Transverse colon (tissue), 4 donors: ENCODE data around the gene WFDC11. TPM values are rescaled to one million over a fixed set of nuclear protein-coding genes. Genes with fewer than 3 reads are reported as not detected.
"Not testable (repeated sequence)": the region's sequence is repeated elsewhere in the genome, so short reads cannot be mapped to it uniquely, and the experiment has no call there.

Experiments used
- DNase-seq: peaks from one replicate; pipeline ENCODE4 v3.0.0-alpha.2; 2019
- H3K27ac ChIP-seq, 4 donors: fragments of 200-600 bp; sonication (generic); 2 replicates each; pipeline ENCODE4 v1.5.1; 2016 to 2018; ENCODE audit warnings: inconsistent platforms in 4 of 4
- H3K27me3 ChIP-seq: fragments of 200-600 bp; sonication (generic); 2 replicates; pipeline ENCODE4 v1.5.1; 2017; ENCODE audit warnings: inconsistent platforms
- H3K36me3 ChIP-seq, 4 donors: fragments of 200-600 bp; sonication (generic); 2 replicates each; pipeline ENCODE4 v1.5.1; 2017 to 2019; ENCODE audit warnings: inconsistent platforms in 4 of 4
- H3K4me1 ChIP-seq, 4 donors: fragments of 200-600 bp; sonication (generic); 2 replicates each; pipeline ENCODE4 v1.5.1; 2017 to 2020; ENCODE audit warnings: inconsistent platforms in 4 of 4
- H3K4me3 ChIP-seq, 4 donors: fragments of 200-600 bp; sonication (generic); 1 replicate in 1 of 4; 2 replicates in 3 of 4; pipeline versions ENCODE4 v1.5.1 to v1.6.1; 2017 to 2019; ENCODE audit warnings: inconsistent platforms in 4 of 4
- H3K9me3 ChIP-seq, 2 donors: fragments of 200-600 bp; sonication (generic); 2 replicates each; pipeline ENCODE4 v1.5.1; 2017 to 2019; ENCODE audit warnings: inconsistent platforms in 2 of 2
- CTCF ChIP-seq, 5 experiments: fragments of 200-600 bp in 3 of 5; fragments of 450-650 bp in 2 of 5; sonication (generic) in 3 of 5; IDR thresholded peaks; 1 replicate in 2 of 5; 2 replicates in 3 of 5; pipeline ENCODE4 v1.5.1; 2016 to 2017; ENCODE audit warnings: antibody characterized with exemption in 5 of 5, inconsistent platforms in 3 of 5, mild to moderate bottlenecking in 2 of 5, moderate library complexity in 1 of 5
- EP300 ChIP-seq: sonication (generic); formaldehyde crosslinking; IDR thresholded peaks from one replicate; pipeline ENCODE4 v1.6.1; 2017; ENCODE audit warnings: antibody characterized with exemption, low read depth
- POLR2A ChIP-seq: fragments of 450-650 bp; IDR thresholded peaks from one replicate; pipeline ENCODE4 v1.6.1; 2016; ENCODE audit warnings: antibody characterized with exemption, mild to moderate bottlenecking, moderate library complexity
- POLR2AphosphoS5 ChIP-seq, 3 donors: sonication (generic); formaldehyde crosslinking; IDR thresholded peaks; one replicate each; pipeline ENCODE4 v1.6.1; 2016; ENCODE audit warnings: antibody characterized with exemption in 3 of 3
- WGBS, 2 donors: methylation state at CpG; one replicate each; pipeline ENCODE4 v1.1.5; 2018; ENCODE audit warnings: low coverage in 1 of 2; 5-methylcytosine and 5-hydroxymethylcytosine counted together
- in situ Hi-C, 4 donors: fragments of 200-750 bp; cut with MboI; loops; one replicate each; pipeline versions ENCODE4 v1.15.0 to v1.15.1; 2017; ENCODE audit warnings: low sequenced_read_pairs in 3 of 4, low pct_ligation_motif_present in 1 of 4, low pct_unique_long_range_greater_than_20kb in 1 of 4
- intact Hi-C: fragments of 100-400 bp; cut with DNase I; formaldehyde crosslinking; loops from one replicate; pipeline ENCODE4 v1.15.1; 2023; ENCODE audit warnings: low total_unique reads
- total RNA-seq, 4 donors: library from RNA; depleted of rRNA; stranded (reverse); fragments of >200 nt; gene quantifications; one replicate each; pipeline ENCODE4 v1.1.0, GENCODE V29; 2016

Gene WFDC11
- total RNA-seq, 4 donors from 2014 or later, result not detected

DNA sequence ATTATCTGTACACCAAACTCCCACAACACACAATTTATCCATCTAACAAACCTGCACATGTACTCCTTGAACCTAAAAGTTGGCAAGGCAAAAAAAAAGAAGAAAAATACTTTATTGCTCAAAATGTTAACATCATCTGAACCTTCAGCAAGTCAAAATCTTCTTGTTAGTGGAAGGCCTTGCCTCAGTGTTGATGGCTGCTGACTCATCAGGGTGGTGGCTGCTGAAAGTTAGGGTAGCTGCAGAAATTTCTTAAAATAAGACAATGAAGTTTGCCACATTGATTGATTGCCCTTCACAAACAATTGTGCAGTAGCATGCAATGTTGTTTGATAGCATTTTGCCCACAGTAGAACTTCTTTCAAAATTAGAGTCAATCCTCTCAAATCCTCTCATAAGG lies 2.7 kb upstream of the WFDC11 start:
- no peak overlapping the region for H3K27ac ChIP-seq

DNA sequence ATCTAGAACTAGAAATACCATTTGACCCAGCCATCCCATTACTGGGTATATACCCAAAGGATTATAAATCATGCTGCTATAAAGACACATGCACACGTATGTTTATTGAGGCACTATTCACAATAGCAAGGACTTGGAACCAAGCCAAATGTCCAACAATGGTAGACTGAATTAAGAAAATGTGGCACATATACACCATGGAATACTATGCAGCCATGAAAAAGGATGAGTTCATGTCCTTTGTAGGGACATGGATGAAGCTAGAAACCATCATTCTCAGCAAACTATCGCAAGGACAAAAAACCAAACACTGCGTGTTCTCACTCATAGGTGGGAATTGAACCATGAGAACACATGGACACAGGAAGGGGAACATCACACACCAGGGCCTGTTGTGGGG lies 13.0 kb downstream of the WFDC11 start:
- H3K27ac ChIP-seq, H3K4me1 ChIP-seq, H3K27me3 ChIP-seq, H3K9me3 ChIP-seq, in situ Hi-C loops, DNase-seq, H3K4me3 ChIP-seq, H3K36me3 ChIP-seq, intact Hi-C loops: not testable (repeated sequence)
- WGBS, 2 donors, result 64 to 100% methylated on average over 1 to 3 of the region's 3 CpGs

More for the DNA sequence above, 2.7 kb upstream of the WFDC11 start:
- Histone ChIP-seq H3K27me3 (peaks cover 3% of the 10 kb centered on the region), H3K9me3 (peaks cover 0 to 4% of the 10 kb centered on the region in 2 donors), H3K36me3 (no peaks in the 10 kb centered on the region), H3K4me1 (no peaks in the 10 kb centered on the region), H3K4me3 (no peak overlapping the region)
- intact Hi-C loops (no loop called here), in situ Hi-C loops (no loop called here)
- TF ChIP-seq POLR2AphosphoS5 (IDR thresholded peaks at IDR 0.05) (no peak), POLR2A (no peak), CTCF (IDR thresholded peaks at IDR 0.05) (no peak), EP300 (no peak)
- no peak for DNase-seq

DNA sequence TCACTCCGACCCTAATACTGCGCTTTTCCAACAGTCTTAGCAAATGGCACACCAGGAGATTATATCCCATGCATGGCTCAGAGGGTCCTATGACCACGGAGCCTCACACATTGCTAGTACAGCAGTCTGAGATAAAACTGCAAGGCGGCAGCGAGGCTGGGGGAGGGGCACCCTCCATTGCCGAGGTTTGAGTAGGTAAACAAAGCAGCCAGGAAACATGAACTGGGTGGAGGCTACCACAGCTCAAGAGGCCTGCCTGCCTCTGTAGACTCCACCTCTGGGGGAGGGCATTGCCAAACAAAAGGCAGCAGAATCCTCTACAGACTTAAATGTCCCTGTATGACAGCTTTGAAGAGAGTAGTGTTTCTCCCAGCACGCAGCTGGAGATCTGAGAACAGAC lies 18.3 kb downstream of the WFDC11 start:
- H3K9me3 ChIP-seq, intact Hi-C loops, H3K27ac ChIP-seq, in situ Hi-C loops, H3K4me3 ChIP-seq, H3K27me3 ChIP-seq, H3K36me3 ChIP-seq, H3K4me1 ChIP-seq: not testable (repeated sequence)
- peak; percentile 23 for DNase-seq
- WGBS, 2 donors, result 76% methylated on average over 7 of the region's 7 CpGs; no CpG with 5 or more reads in 1 of the 2 donors

GRCh38 chr20:45649312-45649863 lies 20.7 kb downstream of the WFDC11 start:
- Histone ChIP-seq H3K27me3 (no peaks in the 10 kb centered on the region), H3K9me3 (no peaks in the 10 kb centered on the region), H3K4me1 (no peaks in the 10 kb centered on the region), H3K4me3 (no peak overlapping the region), H3K36me3 (no peaks in the 10 kb centered on the region), H3K27ac (no peak overlapping the region)
- WGBS, 2 donors, result 76 to 83% methylated on average over 3 to 6 of the region's 6 CpGs
- intact Hi-C loops (no loop called here), in situ Hi-C loops (no loop called here)
- TF ChIP-seq POLR2AphosphoS5 (IDR thresholded peaks at IDR 0.05) (no peak), EP300 (no peak), CTCF (IDR thresholded peaks at IDR 0.05) (no peak)
- DNase-seq, result no peak

- Histone ChIP-seq H3K4me3 (no peak overlapping the region), H3K27me3 (no peaks in the 10 kb centered on the region), H3K9me3 (no peaks in the 10 kb centered on the region), H3K36me3 (no peaks in the 10 kb centered on the region), H3K4me1 (no peaks in the 10 kb centered on the region), H3K27ac (no peak overlapping the region)
- DNase-seq, result no peak
- intact Hi-C loops, result no loop called here
- TF ChIP-seq CTCF (IDR thresholded peaks at IDR 0.05), result no peak
- in situ Hi-C loops, result no loop called here
- 67% methylated on average over 1 of the region's 1 CpG; no CpG with 5 or more reads in 1 of the 2 donors for WGBS, 2 donors
Observed at GRCh38 chr20:45647441-45648050, 22.5 kb downstream of the WFDC11 start.
